ENCODE results near the gene NSL1.
"Not testable (repeated sequence)": the region's sequence is repeated elsewhere in the genome, so short reads cannot be mapped to it uniquely, and the experiment has no call there.

NSL1 gene

GRCh38 chr1:212771341-212771740, 20.2 kb downstream of the NSL1 start:
- H3K79me2 ChIP-seq (ENCODE audit: insufficient read depth, low read length), result peaks cover 27% of the 10 kb centered on the region
- no peaks in the 10 kb centered on the region for H3K9me2 ChIP-seq (replicated peaks; ENCODE audit: insufficient read depth, low read length)
- H3K4me3 ChIP-seq (ENCODE audit: insufficient read depth, low read length, poor library complexity, severe bottlenecking), result no peak overlapping the region
- no peak overlapping the region for H2AFZ ChIP-seq (ENCODE audit: low read depth, low read length, severe bottlenecking)
- H3K36me3 ChIP-seq (ENCODE audit: low read length), result peaks cover 3% of the 10 kb centered on the region; the same call in 1 of the 2 replicates
- no peak overlapping the region for H3K27ac ChIP-seq (ENCODE audit: low read depth, low read length)
- no peaks in the 10 kb centered on the region for H4K20me1 ChIP-seq (ENCODE audit: low read depth, low read length)
- no peak overlapping the region for H3K9ac ChIP-seq (ENCODE audit: low read length)
- H3F3A ChIP-seq (ENCODE audit: insufficient read depth), result no peaks in the 10 kb centered on the region
- no peak for TF ChIP-seq EZH2phosphoT487 (conservative IDR thresholded peaks at IDR 0.05; ENCODE audit: low read length)
- TF ChIP-seq, protein P1, sequence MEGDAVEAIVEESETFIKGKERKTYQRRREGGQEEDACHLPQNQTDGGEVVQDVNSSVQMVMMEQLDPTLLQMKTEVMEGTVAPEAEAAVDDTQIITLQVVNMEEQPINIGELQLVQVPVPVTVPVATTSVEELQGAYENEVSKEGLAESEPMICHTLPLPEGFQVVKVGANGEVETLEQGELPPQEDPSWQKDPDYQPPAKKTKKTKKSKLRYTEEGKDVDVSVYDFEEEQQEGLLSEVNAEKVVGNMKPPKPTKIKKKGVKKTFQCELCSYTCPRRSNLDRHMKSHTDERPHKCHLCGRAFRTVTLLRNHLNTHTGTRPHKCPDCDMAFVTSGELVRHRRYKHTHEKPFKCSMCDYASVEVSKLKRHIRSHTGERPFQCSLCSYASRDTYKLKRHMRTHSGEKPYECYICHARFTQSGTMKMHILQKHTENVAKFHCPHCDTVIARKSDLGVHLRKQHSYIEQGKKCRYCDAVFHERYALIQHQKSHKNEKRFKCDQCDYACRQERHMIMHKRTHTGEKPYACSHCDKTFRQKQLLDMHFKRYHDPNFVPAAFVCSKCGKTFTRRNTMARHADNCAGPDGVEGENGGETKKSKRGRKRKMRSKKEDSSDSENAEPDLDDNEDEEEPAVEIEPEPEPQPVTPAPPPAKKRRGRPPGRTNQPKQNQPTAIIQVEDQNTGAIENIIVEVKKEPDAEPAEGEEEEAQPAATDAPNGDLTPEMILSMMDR (IDR thresholded peaks at IDR 0.05; ENCODE audit: insufficient read depth, low read length, poor library complexity, severe bottlenecking), result no peak
- H3K27me3 ChIP-seq (ENCODE audit: low read length), result no peaks in the 10 kb centered on the region
- H3K9me3 ChIP-seq (ENCODE audit: insufficient read depth, low read length), result no peaks in the 10 kb centered on the region
- H3K4me2 ChIP-seq (ENCODE audit: low read depth, low read length, poor library complexity, severe bottlenecking), result no peak overlapping the region

GRCh38 chr1:212769459-212770167, 22.0 kb downstream of the NSL1 start:
- H3K79me2 ChIP-seq (ENCODE audit: insufficient read depth, low read length), result peaks cover 33% of the 10 kb centered on the region
- no peak overlapping the region for H3K9ac ChIP-seq (ENCODE audit: low read length)
- no peak for TF ChIP-seq EZH2phosphoT487 (conservative IDR thresholded peaks at IDR 0.05; ENCODE audit: low read length)
- TF ChIP-seq, protein P1 (IDR thresholded peaks at IDR 0.05; ENCODE audit: insufficient read depth, low read length, poor library complexity, severe bottlenecking), result no peak
- no peak overlapping the region for H3K4me2 ChIP-seq (ENCODE audit: low read depth, low read length, poor library complexity, severe bottlenecking)
- H4K20me1 ChIP-seq (ENCODE audit: low read depth, low read length), result no peaks in the 10 kb centered on the region
- no peak overlapping the region for H2AFZ ChIP-seq (ENCODE audit: low read depth, low read length, severe bottlenecking)
- no peaks in the 10 kb centered on the region for H3K9me3 ChIP-seq (ENCODE audit: insufficient read depth, low read length)
- no peak overlapping the region for H3K27ac ChIP-seq (ENCODE audit: low read depth, low read length)
- H3K36me3 ChIP-seq (ENCODE audit: low read length), result peaks cover 3% of the 10 kb centered on the region; the same call in 1 of the 2 replicates
- H3K4me3 ChIP-seq (ENCODE audit: insufficient read depth, low read length, poor library complexity, severe bottlenecking), result no peak overlapping the region
- no peaks in the 10 kb centered on the region for H3F3A ChIP-seq (ENCODE audit: insufficient read depth)
- no peaks in the 10 kb centered on the region for H3K9me2 ChIP-seq (replicated peaks; ENCODE audit: insufficient read depth, low read length)
- H3K27me3 ChIP-seq (ENCODE audit: low read length), result no peaks in the 10 kb centered on the region

- not testable (repeated sequence) for H4K20me1 ChIP-seq (ENCODE audit: low read depth, low read length); H3F3A ChIP-seq (ENCODE audit: insufficient read depth); H3K9me3 ChIP-seq (ENCODE audit: insufficient read depth, low read length); H3K36me3 ChIP-seq (ENCODE audit: low read length); H3K9me2 ChIP-seq (replicated peaks; ENCODE audit: insufficient read depth, low read length); H3K9ac ChIP-seq (ENCODE audit: low read length); H3K27ac ChIP-seq (ENCODE audit: low read depth, low read length); H3K27me3 ChIP-seq (ENCODE audit: low read length); H3K4me3 ChIP-seq (ENCODE audit: insufficient read depth, low read length, poor library complexity, severe bottlenecking); H2AFZ ChIP-seq (ENCODE audit: low read depth, low read length, severe bottlenecking); H3K4me2 ChIP-seq (ENCODE audit: low read depth, low read length, poor library complexity, severe bottlenecking)
- peaks cover 43% of the 10 kb centered on the region for H3K79me2 ChIP-seq (ENCODE audit: insufficient read depth, low read length)
These were observed 24.8 kb downstream of the NSL1 start for GRCh38 chr1:212766825-212767224.

DNA sequence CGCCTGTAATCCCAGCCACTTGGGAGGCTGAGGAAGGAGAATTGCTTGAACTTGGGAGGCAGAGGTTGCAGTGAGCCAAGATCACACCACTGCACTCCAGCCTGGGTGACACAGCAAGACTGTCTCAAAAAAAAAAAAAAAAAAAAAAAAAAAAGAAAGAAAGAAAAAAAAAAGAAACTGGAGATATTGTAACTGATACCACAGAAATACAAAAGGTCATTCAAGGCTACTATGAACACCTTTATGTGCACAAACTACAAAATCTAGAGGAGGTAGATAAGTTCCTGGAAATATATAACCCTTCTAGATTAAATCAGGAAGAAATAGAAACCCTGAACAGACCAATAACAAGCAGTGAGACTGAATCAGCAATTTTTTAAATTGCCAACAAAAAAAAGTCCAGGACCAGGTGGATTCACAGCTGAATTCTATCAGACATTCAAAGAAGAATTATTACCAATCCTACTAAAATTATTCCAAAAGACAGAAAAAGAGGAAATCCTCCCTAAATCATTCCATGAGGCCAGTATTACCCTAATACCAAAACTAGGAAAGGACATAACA, 26.8 kb downstream of the NSL1 start:
- H3K9ac ChIP-seq (ENCODE audit: low read length); H3K9me2 ChIP-seq (replicated peaks; ENCODE audit: insufficient read depth, low read length); H3K36me3 ChIP-seq (ENCODE audit: low read length); H4K20me1 ChIP-seq (ENCODE audit: low read depth, low read length); H3K4me2 ChIP-seq (ENCODE audit: low read depth, low read length, poor library complexity, severe bottlenecking); H3K27me3 ChIP-seq (ENCODE audit: low read length); H3K4me3 ChIP-seq (ENCODE audit: insufficient read depth, low read length, poor library complexity, severe bottlenecking); H3F3A ChIP-seq (ENCODE audit: insufficient read depth); H3K27ac ChIP-seq (ENCODE audit: low read depth, low read length); H3K9me3 ChIP-seq (ENCODE audit: insufficient read depth, low read length); H2AFZ ChIP-seq (ENCODE audit: low read depth, low read length, severe bottlenecking): not testable (repeated sequence)
- peaks cover 54% of the 10 kb centered on the region for H3K79me2 ChIP-seq (ENCODE audit: insufficient read depth, low read length)

Measured in SU-DHL-6 (cell line).